GM18873 (cell line): ENCODE data around the gene PRDM1.
A peak's percentile ranks its signal among the peaks of the same experiment; 100 is the strongest.

Experiments used
- ATAC-seq: cut with Tn5 transposase; IDR thresholded peaks from one replicate; pipeline ENCODE4 v1.9.1; 2021; ENCODE audit warnings: mild to moderate bottlenecking, moderate library complexity, moderate number of reproducible peaks; ENCODE audit not compliant: unreplicated experiment, low FRiP score

The PRDM1 gene

DNA sequence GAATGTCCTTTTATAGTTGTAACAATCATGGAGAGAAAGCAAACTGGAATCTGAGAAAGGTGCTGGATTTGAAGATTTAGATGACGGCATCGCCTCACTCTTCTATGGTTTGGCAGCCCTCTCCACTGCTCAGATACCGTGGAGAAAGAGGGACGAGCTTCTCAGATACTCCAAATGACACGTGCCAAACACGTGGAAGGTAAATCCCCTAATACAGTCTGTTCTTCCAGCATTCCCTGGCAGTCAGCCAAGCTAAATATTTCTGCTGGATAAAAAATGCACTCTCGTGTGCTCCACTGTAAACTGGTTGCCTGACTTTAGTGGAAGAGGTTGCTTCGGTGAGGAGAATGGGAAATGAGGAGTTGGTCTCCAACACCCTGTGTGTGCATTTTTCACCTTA lies 16.7 kb upstream of the PRDM1 start:
- no peak for ATAC-seq

DNA sequence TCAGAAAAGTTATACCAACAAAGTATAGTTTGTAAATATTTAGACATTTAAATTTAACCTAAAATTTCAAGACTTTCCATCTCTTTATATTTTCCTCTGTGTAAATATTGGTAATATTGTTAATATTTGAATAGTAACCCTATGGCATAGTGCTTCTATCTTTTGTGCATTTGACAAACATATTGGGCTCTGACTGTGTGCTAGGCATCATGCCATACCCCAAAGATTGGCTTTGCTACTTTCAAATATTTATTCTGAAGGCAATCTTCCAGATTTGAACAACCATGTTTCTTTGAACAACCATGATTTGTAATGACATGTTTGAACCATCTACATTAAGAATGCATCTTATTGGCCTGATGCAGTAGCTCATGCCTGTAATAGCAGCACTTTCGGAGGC lies 15.5 kb upstream of the PRDM1 start:
- ATAC-seq: no peak

DNA sequence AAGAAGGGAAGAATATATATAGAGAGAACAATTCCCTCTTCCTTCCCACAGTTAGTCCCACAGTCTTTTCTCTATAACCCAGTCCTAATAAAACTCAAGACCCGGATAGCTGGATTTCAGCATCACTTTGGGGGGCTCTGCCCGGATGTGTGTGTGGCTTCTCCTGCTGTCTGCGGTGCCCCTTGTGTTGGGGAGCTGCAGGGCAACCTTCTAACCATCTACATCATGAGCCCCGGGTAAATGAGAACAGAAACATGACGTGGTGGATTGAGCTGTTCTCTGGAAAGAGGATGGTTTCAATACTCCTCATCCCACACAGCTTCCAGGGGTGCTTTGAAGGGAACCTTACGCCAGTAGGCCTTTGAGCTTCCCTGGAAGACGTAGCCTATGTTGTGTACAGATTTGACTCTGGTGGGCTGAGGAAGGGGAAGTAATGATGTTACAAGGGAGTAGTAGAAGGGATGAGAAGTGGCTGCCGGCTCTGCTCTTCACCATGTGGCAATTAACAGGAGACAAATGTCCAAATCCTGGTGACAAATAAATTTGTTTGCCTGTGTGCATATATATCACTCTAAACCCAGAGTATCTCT lies 13.5 kb upstream of the PRDM1 start:
- ATAC-seq: no peak

DNA sequence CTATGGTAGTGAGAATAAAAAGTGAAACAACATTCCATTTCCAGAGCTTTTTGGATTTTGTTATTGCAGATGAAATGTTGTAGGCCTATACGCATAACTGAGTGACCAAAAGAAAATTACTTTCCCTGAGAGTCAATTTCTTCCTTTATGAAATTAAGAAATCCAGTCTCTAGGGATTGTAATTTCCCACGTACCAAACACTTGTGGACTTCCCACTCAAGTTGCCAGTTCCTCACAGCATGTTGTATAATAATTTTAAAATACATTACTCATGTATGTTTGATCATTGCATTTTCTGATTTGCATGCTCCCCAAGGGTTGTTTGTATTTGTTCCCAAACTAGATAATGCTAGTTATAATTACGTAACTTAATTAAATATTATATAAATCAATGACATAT lies 12.0 kb upstream of the PRDM1 start:
- ATAC-seq: no peak

DNA sequence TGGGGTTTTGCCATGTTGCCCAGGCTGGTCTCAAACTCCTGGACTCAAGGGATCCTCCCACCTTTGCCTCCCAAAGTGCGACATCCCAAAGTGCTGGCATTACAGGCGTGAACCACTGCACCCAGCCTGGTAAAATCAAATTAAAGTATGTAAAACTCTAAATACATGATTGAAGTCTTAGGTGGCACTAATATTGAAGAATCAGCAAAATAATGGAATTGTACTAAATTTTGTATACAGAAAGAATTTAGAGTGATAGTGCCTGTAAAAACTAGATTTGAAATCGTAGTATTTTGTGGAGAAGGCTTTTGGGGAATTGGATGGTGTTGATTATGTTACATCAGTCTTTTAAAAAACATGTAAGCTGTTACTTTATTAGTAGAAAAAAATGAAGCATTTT lies 10.0 kb upstream of the PRDM1 start:
- no peak for ATAC-seq

DNA sequence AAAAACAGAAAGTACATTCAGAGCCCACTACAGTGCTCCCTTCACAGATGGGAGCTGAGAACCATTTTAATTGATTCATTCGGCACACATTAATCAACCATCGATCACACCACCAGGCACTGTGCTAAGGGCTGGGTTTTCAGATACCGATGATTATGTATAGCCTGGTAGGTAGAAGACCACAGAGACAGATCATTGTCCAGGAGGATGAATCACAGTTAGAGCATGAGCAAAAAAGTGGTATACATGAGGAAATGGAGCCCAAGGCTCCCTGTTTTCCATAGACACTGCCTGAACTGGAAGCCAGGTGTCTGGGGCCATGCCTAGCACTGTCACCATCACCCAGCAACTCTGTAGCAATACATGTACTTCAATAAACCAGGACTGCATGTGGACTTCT lies 9.0 kb upstream of the PRDM1 start:
- ATAC-seq: no peak

DNA sequence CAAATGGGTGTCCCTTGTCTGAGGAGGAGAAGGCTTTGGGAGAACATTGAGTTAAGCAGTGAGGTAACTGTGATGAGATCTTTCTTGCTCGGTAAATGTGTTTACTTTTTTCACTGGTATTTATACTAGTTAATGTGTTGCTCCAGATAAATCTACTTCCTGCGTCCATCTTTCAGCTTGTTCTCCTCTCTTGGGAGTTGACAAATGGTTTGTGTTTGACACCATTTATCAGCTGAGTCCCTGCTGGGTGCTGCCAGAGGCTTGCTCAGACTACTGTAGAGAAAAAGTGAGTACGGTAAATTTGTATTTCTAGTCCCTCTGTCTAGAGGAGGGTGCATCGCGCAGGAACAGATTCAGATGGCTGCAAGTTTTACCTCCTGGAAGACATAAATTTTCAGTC lies 8.3 kb upstream of the PRDM1 start:
- ATAC-seq: no peak

DNA sequence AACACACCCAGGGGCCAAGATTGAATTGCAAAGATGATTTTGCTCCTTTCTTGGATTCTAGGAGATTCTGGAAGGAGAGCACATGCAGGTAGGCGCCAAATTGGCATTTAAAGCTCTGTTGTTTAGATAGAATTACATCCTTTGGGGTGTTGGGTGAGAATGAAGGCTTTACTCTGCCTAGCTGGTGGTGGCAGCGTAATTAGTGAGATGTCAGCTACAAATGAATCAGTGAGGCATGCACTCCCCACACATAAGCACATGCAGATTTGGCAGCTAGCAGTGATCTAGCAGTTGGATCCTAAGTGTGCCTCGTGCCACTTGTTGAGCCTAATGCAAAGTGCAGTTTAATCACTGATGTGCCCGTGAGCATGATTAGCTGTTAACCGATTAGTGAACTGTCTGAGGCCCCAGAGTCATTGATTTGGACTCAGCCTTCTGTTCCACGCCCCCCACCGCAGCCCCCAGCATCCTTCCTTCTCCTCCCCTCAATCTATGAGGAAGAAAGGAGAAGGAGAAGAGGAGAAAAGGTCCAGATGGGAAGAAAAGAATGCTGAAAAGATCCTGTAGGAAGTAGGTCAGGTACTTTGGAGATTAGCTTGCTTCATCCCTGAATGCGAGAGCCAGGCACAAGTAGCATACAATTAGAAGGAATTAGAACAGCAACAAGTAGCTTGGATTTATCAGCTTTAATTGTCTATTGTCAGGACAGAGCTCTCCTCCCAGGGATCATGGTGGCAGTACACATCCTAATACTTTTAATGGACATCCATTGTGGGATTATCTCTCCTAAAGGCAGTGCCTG lies 6.0 kb upstream of the PRDM1 start:
- no peak for ATAC-seq

DNA sequence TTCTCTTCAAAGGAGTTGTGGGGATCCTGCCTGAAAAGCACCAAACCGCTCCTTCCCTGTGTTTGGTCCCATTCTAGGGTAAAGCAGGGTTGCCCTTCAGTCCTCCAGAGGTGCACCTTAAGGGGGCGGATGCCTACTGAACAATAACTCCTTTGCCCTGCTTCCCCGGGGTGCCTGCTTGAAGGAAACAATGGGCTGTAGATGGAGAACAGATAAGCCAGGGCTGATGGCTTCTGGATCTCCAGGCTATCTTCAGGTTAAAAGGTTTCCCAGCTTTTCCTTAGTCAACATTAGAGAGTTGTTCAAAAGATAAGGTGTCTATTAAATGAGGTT lies 5.4 kb upstream of the PRDM1 start:
- no peak for ATAC-seq

DNA sequence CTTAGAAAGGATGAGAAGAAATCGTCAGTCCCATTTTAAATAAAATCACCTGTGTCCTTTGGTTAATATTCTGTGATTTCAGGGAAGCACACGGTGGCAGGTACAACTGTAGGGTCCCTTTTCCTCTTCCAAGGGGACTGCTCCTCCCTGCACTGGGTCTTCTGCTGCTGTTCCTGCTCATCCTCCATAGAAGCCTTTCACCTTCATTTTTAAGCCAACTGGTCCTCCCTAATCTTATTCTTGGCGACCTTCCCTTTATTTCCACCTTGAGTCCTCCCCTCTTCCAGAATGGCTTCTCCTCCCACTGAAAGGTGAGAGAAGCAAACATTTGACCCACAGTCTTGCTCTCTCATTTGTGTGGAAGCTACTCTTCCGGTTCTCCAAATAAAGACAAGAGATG lies 4.4 kb upstream of the PRDM1 start:
- no peak for ATAC-seq

DNA sequence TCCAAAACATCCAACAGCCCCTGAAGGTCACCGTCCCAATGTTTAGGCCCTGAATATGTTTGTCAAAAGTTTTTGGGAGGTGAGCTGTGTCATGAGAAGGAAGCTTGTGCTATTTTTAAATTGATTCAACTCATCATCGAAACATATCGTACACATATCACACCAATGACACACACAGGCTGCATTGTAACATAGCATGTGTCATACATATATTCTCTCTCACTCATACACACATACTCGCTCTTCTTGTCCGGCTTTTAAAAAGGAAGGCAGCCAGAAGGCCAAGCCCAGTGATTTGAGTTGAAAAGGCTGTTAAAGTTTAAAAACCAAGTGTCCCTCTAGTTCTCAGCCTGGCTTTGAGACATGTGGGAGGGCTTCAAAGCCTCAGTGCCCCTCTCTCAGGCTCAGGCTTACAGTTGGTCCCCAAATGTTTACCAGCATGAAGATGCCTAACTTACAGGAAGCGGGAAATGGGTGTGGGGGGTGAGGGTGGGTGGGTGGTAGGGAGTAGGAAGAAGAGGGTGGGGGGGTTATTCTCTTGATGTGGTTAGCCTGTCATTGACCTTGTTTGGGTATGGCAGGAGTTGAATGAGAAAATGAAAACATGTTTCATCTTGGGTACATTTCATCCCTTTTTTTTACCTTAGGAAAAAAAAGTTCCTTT lies 3.3 kb upstream of the PRDM1 start:
- ATAC-seq: no peak

DNA sequence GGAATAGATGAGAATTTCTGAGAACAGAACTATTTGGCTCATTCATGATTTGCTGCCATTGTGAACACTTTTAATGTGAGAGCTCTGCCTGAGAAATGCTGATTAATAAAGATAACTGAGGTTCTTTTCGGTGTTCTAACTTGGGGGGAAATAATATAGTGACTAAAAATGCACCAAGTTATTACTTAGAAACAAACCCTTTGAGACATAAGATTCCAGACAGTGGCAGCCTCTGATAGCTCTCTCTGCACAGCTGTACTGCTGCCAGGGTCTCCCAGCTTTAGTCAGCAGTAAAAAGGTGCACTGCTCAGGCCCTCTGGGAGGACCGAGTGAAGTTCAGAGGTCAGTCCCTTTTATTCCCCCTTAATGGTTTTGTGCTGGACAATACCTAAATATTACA lies 2.5 kb upstream of the PRDM1 start:
- no peak for ATAC-seq

DNA sequence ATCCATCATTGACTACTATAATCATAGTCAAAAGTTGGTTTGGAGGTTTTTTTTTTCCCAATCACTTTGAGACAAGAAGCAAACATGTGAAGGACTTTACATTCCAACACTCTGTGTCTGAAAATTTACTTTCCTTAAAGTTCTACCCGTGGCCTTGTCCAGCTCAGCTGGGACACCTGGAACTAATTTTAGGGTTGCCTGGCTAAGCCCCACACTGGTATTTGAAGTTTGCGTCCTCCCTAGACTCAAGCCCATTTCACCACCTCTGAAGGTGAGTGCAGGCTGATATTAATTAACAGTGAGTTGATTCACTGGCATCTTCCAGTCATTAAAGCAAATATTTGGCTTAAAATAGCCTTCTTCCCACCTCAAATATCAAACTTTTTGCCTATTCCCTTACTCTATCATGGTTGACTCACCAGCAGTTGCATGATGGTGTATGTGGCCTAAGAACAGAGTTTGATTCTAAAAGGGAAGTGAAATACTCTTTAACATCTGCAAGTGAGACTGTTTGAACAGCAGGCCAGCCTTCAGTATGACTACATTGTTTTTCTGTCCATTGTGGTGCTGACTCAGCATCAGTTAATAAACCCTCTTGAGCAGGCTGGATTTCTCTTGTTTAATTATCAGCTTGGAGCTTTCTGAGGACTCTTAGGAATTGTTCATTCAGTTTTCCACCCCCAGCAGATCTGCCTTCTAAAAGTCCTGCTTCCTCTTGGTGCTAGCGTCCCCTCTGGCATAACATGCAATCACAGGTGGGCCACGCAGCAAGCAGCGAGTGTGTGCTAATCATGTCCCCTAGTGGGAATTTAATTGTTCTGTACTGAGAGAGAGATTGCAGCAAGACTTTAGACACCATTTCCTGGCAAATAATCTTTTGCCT lies 1.8 kb upstream of the PRDM1 start:
- peak; percentile 65 for ATAC-seq

DNA sequence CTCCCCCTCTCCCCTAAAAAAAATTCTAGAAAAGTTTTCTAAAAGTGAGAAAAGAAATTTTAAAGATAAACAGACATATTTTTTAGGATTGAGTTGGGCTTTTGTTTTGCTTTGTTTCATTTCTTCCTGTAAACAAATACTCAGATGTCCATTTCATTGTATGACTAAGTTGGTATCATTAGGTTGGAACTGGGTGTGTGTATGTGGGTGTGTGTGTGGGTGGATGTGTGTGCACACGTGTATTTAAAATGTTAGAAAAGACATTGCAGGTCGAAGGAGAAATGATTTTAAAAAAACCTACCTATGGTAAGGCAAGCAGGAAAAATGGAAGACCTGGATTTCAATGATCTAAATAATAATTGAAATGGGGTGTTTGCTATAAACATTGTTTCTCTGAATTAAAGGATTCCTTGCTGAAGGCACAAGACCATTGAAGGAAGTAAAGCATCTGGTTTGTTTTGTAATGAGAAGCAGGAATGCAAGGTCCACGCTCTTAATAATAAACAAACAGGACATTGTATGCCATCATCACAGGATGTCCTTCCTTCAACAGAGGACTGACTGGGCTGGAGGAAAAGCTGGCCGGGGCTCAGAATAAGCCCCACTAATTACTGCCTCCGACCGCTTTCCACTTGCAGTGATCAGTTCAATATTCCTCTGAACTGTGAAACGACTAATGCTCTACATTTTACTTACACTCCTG lies 996 bp upstream of the PRDM1 start:
- ATAC-seq: no peak

DNA sequence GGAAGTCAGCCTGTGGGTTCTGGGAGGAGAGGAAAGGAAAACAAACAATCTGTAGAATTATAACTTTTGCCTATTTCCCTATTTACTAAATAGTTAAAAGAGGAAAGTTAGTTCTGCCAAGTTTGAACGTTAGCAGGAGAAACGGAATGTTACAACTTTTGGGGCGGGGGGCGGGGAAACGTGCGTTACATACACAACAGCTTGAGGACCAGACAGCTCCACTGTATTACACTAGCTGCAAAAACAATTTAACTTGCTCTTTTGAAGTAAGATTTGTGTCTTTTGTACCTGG lies 498 bp upstream of the PRDM1 start:
- no peak for ATAC-seq

DNA sequence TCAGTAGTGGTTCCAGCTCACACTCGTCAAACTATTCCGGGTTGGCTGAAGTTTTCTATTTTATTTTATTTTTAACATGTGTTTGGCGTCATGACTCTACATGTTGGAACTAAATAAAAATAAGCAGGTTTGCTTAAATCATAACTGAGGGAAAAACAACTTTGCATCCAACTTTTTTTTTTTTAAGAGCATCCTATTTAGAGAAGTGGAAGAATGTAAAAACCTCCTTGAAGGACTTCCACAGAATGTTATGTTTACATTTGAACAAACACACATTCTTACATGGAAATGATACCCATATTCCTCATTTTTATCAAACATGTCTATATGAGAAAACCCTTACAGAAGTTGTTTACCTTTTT lies 659 bp downstream of the PRDM1 start:
- ATAC-seq: no peak

DNA sequence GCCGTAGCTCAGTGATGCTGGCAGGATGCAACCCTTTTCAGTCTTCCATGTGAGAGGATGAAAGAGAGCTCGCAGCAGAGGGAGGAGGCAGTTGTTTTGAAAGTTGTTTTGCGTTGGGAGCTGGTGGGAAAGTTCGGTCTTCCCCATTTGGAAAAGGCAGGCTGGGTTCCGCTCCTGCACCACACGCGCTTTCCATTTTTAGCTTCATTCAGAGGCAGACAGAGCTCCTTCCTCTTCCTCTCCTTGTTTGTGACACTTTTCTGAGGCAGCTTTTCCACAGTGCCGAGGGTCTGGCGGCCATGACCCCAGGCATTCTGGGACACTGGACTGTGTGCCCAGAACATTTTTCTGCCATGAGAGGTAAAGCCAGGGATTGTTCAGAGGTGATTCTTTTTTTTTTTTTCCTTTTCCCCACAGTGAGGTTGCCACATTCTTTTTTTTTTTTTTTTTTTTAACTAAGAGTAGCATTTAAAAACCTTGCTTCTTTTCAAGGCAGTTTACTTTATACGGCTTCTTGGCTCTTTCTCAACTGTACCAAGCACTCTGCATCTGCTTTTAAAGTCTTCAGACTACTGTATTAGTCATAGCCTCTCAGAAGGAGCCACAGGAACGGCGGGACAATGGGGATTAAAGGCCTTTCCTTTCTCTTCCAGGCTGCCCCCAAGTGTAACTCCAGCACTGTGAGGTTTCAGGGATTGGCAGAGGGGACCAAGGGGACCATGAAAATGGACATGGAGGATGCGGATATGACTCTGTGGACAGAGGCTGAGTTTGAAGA lies 1.6 kb downstream of the PRDM1 start:
- no peak for ATAC-seq

DNA sequence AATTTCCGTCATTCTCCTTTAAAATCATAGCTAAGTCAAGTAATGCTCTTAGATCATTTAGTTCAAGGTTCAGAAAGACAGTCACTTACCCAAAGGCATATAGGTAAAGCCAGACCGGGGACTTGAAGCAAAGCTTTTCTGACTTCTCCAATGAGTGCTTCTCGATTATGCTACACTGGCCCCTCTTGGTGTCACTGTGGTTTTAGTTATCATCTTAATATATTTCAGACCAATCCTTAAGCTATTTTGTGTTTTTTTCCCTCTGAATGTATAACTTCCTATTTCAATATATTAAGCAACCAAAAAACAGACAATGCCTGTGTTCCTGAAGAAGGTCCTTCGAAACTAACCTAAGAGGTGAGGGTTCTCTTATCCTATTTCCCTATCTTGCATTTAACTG lies 3.9 kb downstream of the PRDM1 start:
- no peak for ATAC-seq

DNA sequence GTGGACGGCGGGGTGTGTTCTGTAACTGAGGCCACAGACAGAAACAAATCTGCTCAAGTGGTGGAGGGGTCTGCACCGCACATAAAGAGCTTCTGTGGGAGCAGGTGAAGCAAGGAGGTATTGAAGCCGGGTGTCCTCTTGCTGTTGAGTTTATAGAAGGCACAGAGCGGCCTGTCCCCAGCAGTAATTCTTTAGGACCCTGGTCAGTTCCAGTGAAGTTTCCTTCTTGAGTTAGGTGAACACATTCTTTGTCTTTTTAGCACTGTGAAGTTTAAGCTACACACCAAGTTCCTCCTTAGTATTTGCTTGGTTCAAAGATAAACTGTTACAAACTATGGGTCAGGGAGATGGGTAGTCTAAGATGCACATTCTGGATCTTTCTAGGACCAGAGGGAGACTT lies 6.1 kb downstream of the PRDM1 start:
- no peak for ATAC-seq
